HG03354 (cell line): ENCODE measurements around the gene GAGE12D.
"Not testable (repeated sequence)": the region's sequence is repeated elsewhere in the genome, so short reads cannot be mapped to it uniquely, and the experiment has no call there.

Experiments used
- ATAC-seq: cut with Tn5 transposase; IDR thresholded peaks from one replicate; pipeline ENCODE4 v1.9.1; 2021; ENCODE audit warnings: mild to moderate bottlenecking; ENCODE audit not compliant: unreplicated experiment, poor library complexity, severe bottlenecking

Gene GAGE12D, protein sequence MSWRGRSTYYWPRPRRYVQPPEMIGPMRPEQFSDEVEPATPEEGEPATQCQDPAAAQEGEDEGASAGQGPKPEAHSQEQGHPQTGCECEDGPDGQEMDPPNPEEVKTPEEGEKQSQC

DNA sequence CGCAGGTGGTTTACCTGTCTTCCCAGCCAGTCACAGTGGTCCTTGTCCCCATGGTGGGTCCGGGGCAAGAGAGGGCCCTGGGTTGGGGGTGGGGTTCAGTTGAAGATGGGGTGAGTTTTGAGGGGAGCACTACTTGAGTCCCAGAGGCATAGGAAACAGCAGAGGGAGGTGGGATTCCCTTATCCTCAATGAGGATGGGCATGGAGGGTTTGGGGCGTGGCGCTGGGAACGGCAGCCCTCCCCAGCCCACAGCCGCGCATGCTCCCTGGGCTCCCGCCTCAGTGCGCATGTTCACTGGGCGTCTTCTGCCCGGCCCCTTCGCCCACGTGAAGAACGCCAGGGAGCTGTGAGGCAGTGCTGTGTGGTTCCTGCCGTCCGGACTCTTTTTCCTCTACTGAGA is at the start of gene GAGE12D:
GAGE12D (plus strand) TSS at position 301 of the 400 bp plus-strand sequence. CDS start 1,155 bp downstream, outside the sequence.
- not testable (repeated sequence) for ATAC-seq

DNA sequence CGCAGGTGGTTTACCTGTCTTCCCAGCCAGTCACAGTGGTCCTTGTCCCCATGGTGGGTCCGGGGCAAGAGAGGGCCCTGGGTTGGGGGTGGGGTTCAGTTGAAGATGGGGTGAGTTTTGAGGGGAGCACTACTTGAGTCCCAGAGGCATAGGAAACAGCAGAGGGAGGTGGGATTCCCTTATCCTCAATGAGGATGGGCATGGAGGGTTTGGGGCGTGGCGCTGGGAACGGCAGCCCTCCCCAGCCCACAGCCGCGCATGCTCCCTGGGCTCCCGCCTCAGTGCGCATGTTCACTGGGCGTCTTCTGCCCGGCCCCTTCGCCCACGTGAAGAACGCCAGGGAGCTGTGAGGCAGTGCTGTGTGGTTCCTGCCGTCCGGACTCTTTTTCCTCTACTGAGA is 9.7 kb upstream of the GAGE12D start, which contains the start of gene GAGE12C:
GAGE12C (plus strand) TSS at position 301 of the 400 bp plus-strand sequence. CDS start 1,155 bp downstream, outside the sequence.
- not testable (repeated sequence) for ATAC-seq

DNA sequence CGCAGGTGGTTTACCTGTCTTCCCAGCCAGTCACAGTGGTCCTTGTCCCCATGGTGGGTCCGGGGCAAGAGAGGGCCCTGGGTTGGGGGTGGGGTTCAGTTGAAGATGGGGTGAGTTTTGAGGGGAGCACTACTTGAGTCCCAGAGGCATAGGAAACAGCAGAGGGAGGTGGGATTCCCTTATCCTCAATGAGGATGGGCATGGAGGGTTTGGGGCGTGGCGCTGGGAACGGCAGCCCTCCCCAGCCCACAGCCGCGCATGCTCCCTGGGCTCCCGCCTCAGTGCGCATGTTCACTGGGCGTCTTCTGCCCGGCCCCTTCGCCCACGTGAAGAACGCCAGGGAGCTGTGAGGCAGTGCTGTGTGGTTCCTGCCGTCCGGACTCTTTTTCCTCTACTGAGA is 9.5 kb downstream of the GAGE12D start, which contains the start of gene GAGE12E:
GAGE12E (plus strand) TSS at position 301 of the 400 bp plus-strand sequence. CDS start 1,155 bp downstream, outside the sequence.
- ATAC-seq = not testable (repeated sequence)

DNA sequence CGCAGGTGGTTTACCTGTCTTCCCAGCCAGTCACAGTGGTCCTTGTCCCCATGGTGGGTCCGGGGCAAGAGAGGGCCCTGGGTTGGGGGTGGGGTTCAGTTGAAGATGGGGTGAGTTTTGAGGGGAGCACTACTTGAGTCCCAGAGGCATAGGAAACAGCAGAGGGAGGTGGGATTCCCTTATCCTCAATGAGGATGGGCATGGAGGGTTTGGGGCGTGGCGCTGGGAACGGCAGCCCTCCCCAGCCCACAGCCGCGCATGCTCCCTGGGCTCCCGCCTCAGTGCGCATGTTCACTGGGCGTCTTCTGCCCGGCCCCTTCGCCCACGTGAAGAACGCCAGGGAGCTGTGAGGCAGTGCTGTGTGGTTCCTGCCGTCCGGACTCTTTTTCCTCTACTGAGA is 19.0 kb downstream of the GAGE12D start, which contains the start of gene GAGE12F:
GAGE12F (plus strand) TSS at position 301 of the 400 bp plus-strand sequence. CDS start 1,155 bp downstream, outside the sequence.
- ATAC-seq = not testable (repeated sequence)

DNA sequence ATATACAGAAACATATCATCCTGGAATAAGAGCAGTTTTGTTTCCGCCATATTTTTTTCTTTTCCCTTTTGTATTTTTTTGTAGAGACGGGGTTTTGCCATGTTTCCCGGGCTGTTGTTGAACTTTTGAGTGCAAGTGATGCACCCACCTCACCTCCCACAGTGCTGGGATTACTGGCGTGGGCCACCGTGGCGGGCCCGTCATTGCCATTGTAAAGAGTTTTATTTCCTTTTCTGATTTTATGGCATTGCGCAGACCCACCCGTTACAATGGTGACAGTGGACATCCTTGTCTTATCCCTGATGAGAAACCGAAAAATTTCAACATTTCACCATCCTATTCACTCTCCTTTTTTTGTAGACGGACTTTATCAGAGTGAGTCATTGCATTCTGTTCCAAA is 27.2 kb downstream of the GAGE12D start:
- not testable (repeated sequence) for ATAC-seq

DNA sequence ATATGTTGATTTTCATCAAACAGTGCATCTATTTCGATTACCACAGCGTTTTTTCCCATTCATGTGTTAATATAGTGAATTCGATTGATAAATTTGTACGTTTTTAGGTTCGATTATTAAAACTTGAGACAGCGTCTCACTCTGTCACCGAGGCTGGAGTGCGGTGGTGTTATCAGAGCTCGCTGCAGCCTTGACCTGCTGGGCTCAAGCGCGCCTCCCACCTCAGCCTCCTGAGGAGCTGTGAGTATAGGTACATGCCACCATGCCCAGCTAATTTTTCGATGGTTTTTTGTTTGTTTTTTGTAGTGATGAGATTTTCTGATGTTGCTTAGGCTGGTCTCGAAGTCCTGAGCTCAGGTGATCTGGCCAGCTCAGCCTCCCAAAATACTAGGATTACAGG is 27.6 kb downstream of the GAGE12D start:
- not testable (repeated sequence) for ATAC-seq

DNA sequence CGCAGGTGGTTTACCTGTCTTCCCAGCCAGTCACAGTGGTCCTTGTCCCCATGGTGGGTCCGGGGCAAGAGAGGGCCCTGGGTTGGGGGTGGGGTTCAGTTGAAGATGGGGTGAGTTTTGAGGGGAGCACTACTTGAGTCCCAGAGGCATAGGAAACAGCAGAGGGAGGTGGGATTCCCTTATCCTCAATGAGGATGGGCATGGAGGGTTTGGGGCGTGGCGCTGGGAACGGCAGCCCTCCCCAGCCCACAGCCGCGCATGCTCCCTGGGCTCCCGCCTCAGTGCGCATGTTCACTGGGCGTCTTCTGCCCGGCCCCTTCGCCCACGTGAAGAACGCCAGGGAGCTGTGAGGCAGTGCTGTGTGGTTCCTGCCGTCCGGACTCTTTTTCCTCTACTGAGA is 28.6 kb downstream of the GAGE12D start, which contains the start of gene GAGE12G:
GAGE12G (plus strand) TSS at position 301 of the 400 bp plus-strand sequence. CDS start 1,155 bp downstream, outside the sequence.
- not testable (repeated sequence) for ATAC-seq

DNA sequence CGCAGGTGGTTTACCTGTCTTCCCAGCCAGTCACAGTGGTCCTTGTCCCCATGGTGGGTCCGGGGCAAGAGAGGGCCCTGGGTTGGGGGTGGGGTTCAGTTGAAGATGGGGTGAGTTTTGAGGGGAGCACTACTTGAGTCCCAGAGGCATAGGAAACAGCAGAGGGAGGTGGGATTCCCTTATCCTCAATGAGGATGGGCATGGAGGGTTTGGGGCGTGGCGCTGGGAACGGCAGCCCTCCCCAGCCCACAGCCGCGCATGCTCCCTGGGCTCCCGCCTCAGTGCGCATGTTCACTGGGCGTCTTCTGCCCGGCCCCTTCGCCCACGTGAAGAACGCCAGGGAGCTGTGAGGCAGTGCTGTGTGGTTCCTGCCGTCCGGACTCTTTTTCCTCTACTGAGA is 38.1 kb downstream of the GAGE12D start, which contains the start of gene GAGE12H:
GAGE12H (plus strand) TSS at position 301 of the 400 bp plus-strand sequence. CDS start 1,155 bp downstream, outside the sequence.
- ATAC-seq = not testable (repeated sequence)

DNA sequence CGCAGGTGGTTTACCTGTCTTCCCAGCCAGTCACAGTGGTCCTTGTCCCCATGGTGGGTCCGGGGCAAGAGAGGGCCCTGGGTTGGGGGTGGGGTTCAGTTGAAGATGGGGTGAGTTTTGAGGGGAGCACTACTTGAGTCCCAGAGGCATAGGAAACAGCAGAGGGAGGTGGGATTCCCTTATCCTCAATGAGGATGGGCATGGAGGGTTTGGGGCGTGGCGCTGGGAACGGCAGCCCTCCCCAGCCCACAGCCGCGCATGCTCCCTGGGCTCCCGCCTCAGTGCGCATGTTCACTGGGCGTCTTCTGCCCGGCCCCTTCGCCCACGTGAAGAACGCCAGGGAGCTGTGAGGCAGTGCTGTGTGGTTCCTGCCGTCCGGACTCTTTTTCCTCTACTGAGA is 47.7 kb downstream of the GAGE12D start, which contains the start of gene GAGE2A:
GAGE2A (plus strand) TSS at position 301 of the 400 bp plus-strand sequence. CDS start 1,155 bp downstream, outside the sequence.
- not testable (repeated sequence) for ATAC-seq

DNA sequence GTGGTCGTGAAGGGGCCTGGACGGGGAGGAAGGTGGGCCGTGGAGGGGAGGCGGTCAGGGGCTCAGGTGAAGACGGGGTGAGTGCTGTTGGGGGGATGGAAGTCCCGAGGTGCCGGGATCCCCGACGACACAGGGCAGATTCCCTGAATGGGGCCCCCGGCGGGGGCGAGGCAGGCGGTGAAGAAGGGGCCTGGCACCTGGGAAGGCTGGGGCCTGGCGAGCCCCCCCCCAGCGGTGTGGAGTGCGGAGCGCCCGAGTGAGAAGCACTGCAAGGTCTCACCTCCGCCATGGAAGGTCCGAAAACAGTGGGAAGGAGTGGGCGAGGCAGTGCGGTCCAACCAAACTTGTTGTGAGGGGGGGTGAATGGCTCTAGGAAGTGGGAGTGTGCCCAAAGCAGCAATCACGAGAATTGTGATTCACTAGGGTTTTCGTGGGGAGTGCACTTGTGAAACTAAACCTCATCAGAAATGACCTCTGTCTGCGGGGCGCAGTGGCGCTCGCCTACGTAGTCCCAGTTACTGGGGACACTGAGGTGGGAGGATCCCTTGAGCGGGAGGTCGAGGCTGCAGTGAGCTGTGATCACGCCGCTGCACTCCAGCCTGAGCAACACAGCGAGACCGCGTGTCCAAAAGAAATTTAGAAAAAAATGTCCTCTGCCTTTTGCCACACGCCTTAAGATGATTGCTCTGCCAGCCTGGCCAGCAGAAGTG is 48.4 kb downstream of the GAGE12D start:
- not testable (repeated sequence) for ATAC-seq

DNA sequence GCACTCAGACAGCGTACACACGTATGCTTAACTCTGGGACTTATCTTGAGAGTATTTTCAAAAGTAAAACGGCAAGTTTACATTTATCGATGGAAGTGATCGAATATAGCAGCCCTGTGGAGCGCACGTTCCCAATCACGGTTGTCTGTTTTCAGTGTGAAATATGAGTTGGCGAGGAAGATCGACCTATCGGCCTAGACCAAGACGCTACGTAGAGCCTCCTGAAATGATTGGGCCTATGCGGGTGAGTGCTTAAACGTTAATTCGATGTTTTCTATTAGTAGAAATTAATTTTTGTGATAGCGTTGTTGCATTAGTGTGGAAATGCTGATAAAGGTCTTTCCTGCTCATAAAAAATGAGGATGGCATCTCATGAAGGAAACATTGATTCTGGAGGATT is 49.0 kb downstream of the GAGE12D start:
- ATAC-seq = not testable (repeated sequence)
